Thyroid gland (tissue), 4 donors: Measurements from ENCODE around the gene ATE1.

Source experiments
- CTCF ChIP-seq, 6 experiments: fragments of 200-600 bp in 3 of 6; fragments of 450-650 bp in 3 of 6; sonication (generic) in 3 of 6; IDR thresholded peaks; one replicate each; pipeline ENCODE4 v1.5.1; 2016 to 2019; ENCODE audit warnings: antibody characterized with exemption in 6 of 6, mild to moderate bottlenecking in 2 of 6, inconsistent platforms in 1 of 6, moderate library complexity in 1 of 6
- POLR2A ChIP-seq, 2 donors: fragments of 450-650 bp; IDR thresholded peaks; one replicate each; pipeline ENCODE4 v1.6.1; 2017; ENCODE audit warnings: antibody characterized with exemption in 2 of 2, mild to moderate bottlenecking in 2 of 2, moderate library complexity in 1 of 2

DNA sequence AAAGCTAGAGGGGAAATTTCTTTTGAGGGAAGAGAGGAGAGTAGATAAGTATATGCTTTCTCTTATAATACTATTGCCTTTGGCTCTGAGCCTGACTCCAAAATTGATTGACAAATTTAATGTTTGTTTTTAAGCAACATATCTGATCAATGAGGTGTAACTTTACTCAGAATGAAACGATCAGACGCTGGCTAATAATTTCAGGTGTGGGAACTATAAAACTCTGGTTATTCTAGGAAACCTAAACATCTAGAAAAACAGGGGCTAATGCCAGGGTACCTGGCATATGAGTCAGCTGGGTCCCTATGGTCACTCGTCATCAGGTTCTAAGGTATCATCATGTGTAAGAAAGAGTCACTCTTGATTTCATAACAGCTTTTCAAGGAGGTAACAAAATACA lies 139.7 kb downstream of the ATE1 start:
- TF ChIP-seq CTCF (IDR thresholded peaks at IDR 0.05) (no peak), POLR2A (IDR thresholded peaks at IDR 0.05) (no peak)
